ENCODE results near the gene PRR23B.

The PRR23B gene

GRCh38 chr3:138974462-138974861, 46.3 kb downstream of the PRR23B start:
- peak; percentile 21 to 52 for DNase-seq (ENCODE audit: low read depth in 2 of 2)
- TF ChIP-seq, protein P1, sequence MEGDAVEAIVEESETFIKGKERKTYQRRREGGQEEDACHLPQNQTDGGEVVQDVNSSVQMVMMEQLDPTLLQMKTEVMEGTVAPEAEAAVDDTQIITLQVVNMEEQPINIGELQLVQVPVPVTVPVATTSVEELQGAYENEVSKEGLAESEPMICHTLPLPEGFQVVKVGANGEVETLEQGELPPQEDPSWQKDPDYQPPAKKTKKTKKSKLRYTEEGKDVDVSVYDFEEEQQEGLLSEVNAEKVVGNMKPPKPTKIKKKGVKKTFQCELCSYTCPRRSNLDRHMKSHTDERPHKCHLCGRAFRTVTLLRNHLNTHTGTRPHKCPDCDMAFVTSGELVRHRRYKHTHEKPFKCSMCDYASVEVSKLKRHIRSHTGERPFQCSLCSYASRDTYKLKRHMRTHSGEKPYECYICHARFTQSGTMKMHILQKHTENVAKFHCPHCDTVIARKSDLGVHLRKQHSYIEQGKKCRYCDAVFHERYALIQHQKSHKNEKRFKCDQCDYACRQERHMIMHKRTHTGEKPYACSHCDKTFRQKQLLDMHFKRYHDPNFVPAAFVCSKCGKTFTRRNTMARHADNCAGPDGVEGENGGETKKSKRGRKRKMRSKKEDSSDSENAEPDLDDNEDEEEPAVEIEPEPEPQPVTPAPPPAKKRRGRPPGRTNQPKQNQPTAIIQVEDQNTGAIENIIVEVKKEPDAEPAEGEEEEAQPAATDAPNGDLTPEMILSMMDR (IDR thresholded peaks at IDR 0.05; ENCODE audit: low read depth, low read length): no peak
- no peak overlapping the region for H3K4me3 ChIP-seq (replicated peaks in 1 of 2; ENCODE audit: low read depth in 2 of 2, low read length in 2 of 2)

DNA sequence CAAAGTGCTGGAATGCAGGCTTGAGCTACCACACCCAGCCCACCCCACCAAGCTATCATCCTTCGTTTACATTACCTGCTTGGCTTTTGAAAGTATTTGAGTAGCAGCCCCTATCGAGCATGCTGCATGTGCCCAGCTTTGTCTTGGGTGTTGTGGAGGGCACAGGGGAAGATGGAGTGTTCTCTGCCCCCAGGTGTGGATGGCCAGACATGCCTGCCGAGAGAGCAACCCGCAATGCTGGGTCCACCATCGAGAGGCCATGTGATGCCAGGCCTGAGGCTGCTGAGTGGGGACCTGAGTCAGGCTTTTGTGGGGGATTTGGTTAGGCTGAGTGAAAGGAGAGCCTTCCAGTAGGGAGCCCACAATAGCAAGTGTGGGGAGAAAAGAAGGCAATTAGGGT, 47.8 kb downstream of the PRR23B start:
- TF ChIP-seq, protein P1 (IDR thresholded peaks at IDR 0.05; ENCODE audit: low read depth, low read length): no peak
- H3K4me3 ChIP-seq (replicated peaks in 1 of 2; ENCODE audit: low read depth in 2 of 2, low read length in 2 of 2): no peak overlapping the region
- DNase-seq (ENCODE audit: low read depth in 2 of 2): no peak

GRCh38 chr3:138971766-138972320, 48.9 kb downstream of the PRR23B start:
- TF ChIP-seq, protein P1 (IDR thresholded peaks at IDR 0.05; ENCODE audit: low read depth, low read length): no peak
- H3K4me3 ChIP-seq (replicated peaks in 1 of 2; ENCODE audit: low read depth in 2 of 2, low read length in 2 of 2): no peak overlapping the region
- DNase-seq (ENCODE audit: low read depth in 2 of 2): no peak
